Stimulated activated CD4-positive, alpha-beta T cell treated with anti-CD3 and anti-CD28 coated beads, Interleukin-4, amount 100 ng/mL, for 4 hours (primary cell): ENCODE data around the gene ETV7.
"Not testable (repeated sequence)": the region's sequence is repeated elsewhere in the genome, so short reads cannot be mapped to it uniquely, and the experiment has no call there.

ENCODE experiments used
- DNase-seq, 2 experiments: peaks; one replicate each; pipeline ENCODE4 v3.0.0-alpha.2; 2020

The ETV7 gene

DNA sequence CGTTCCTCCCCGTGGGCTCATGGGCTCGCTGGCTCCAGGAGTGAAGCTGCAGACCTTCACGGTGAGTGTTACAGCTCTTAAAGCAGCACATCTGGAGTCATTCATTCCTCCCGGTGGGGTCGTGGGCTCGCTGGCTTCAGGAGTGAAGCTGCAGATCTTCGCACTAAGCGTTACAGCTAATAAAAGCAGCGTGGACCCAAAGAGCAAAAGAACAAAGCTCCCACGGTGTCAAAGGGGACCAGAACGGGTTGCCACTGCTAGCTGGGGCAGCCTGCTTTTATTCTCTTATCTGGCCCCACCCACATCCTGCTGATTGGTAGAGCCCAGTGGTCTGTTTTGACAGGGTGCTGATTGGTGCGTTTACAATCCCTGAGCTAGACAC, 24.1 kb downstream of the ETV7 start:
- not testable (repeated sequence) for DNase-seq

GRCh38 chr6:36362551-36363370, 24.7 kb downstream of the ETV7 start:
- DNase-seq: no peak

- no peak for DNase-seq
Observed at GRCh38 chr6:36361071-36361470, 26.4 kb downstream of the ETV7 start.

- DNase-seq: peak; percentile 52 to 58
Observed at GRCh38 chr6:36360241-36361054, 27.0 kb downstream of the ETV7 start.

- no peak for DNase-seq
Observed at GRCh38 chr6:36358226-36358915, 29.1 kb downstream of the ETV7 start.

- no peak for DNase-seq
Observed at GRCh38 chr6:36357872-36358225, 29.6 kb downstream of the ETV7 start.

DNA sequence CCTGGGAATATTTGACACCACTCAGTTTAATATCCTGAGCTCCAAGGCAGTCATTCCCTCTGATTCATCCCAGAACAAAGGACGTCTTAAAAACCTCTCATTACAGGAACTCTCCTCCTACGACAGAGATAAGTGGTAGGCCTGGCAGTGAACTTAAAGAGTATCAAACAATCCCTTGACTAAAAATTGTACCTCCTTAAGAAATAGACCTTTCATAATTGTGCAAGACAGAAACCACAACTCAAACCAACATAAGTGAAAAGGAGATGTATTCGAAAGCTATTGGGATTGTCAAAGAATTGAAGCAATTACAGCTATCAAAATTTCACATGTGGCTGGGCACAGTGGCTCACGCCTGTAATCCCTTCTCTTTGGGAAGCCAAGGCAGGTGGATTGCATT, 31.6 kb downstream of the ETV7 start:
- no peak for DNase-seq

- DNase-seq: no peak
Observed at GRCh38 chr6:36353411-36353915, 34.0 kb downstream of the ETV7 start.

GRCh38 chr6:36352477-36353157, 34.9 kb downstream of the ETV7 start:
- no peak for DNase-seq

DNA sequence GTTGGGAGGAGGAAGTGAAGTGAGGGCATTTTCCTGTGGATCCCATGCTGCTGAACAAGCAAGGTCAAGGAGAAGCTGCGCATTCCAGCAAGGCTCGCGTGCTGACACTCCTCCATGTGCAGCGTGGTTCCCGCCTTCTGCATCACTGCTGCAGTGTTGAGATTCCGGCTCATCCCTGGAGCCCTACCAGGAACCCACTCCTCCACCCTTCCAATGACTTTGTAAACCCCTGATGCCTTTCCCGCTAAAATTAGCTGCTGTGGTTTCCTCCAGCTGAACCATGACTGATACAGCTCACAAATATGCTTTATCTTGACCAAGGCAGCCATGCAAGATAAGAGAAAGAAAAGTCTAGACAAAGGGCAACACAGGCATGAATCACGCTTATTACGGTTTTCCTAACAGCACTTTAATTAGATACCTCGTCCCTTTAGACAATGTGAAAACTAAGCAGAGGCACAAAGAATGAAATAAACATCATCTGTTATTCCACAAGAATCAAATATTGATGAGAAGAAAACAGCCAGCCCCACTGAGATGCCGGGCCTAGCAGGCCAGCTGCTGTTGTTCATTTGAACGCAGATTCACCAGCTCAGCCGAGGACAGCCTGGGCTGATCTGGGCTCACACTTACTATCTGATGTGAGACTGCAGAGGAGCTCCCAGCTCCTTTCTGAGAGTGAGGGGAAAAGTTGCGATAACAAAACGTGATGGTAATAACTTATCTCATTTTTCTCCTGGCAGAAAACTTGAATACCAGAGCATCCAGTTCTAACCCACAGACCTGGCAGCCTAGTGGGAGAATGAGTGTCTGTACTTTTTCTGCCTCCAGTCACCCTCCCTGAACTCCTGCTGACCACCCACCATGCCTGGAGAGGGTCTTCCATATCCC, 36.5 kb downstream of the ETV7 start:
- no peak for DNase-seq

- DNase-seq: no peak
Observed at GRCh38 chr6:36350082-36350481, 37.4 kb downstream of the ETV7 start.

GRCh38 chr6:36349240-36349639, 38.2 kb downstream of the ETV7 start:
- no peak for DNase-seq

DNA sequence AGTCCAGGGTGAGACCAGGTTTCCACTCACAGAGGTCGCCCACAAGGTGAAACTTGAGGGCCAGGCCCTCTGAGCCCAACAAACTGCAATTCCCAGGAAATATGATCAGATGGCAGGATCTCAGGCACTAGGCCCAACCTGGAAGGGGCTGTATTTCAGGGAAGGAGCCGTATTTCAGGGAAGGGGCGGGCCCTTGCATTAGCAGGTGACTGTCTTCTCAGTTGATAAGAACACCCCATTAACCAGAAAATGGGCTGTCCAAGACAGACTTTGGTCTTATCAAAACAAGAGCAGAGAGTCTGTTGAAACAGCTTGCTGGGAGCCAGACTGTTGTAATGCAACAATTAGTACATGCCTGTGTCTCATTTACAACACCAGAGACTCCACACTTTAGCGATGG, 39.8 kb downstream of the ETV7 start:
- DNase-seq: no peak

GRCh38 chr6:36346486-36347273, 40.8 kb downstream of the ETV7 start:
- no peak for DNase-seq

DNA sequence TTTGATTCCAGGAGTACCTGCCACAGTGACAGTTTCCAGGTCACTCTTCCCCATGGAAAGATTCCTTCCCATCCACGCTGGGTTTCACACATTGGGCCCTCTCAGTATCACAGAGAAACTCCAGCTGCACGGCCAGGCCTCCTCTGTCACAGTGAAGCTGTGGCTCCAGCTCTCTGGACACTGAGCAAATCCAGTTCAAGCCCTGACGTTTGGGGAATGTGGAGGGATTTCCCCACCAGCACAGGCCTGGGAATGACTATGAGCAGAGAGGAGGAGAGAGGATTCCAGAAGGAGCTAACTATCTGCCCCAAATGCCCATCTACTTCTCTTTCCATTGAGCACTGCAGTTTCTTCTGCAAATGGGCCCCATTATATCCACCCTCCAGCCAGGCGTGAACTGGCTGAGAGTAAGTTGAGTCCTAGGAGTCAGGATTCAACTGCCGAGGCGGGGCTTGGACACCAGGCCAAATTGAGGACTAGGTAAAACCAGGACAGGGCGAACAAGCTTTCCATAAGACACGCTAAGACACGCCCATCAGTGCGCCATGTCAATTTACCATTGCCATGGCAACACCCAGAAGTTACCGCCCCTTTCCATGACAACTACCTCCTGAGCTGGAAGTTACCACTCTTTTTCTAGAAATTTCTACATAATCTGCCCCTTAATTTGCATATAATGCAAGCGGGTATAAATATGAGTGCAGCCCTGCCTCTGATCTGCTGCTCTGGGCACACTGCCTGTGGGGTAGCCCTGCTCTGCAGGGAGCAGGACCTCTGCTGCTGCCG, 41.6 kb downstream of the ETV7 start:
- no peak for DNase-seq

DNA sequence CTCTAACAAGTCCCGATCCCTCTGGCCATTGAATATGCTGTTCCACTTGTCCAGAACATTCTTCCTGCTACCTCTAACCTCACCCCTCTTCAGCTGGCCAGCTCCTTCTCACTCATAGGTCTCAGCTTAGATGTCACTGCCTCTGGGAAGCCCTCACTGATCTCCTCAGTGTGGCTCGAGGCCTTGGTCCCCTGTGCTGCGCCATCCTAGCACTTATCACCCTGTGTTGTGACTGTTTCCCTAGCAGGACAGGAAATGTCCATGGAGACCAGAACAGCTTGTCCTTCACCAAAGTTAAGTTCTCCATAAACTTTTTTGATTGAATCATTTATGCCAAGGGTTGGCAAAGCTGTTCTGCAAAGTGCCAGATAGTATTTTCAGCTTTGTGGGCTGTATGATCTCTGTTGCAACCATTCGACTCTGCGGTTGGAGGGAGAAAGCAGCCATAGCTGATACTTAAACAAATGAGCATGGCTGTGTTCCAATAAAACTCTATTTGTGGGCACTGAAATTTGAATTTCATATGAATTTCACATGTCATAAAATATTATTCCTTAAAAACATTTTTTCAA, 44.3 kb downstream of the ETV7 start:
- DNase-seq: no peak

DNA sequence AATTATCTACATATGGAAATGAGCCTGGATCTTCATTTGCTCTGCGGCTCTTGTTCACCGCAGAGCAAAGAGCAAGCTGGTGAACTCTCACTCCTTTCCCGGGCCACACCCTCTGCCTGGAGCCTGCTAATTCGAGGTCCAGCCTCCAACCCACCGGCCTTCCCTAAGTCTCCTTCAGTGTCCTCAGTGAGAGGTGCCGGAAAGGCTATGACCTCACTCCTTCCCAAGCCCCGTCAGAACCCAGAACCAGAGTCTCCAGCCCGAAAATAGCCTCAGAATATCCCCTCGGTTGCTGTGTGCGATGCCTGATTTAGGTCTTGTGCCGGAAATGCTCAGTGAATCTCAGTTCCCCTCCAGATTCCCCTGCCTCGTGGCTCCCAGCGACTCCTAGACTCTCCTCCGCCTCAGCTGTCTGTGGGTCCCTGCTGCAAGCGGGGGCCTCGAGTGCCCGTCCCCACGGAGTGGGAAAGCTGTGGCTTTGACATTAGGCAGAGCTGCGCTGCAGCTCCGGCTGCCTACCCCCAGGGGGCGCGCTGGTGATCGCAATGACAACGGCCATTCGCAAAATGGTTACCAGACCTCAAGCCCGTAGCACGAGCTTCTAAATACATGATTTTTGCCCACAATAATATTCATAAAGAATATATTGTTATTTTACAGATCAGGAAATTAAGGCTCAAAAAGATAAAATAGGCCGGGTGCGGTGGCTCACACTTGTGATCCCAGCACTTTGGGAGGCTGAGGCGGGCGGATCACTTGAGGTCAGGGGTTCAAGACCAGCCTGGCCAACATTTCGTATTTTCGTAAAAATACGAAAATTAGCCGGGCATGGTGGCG, 46.6 kb downstream of the ETV7 start:
- peak; percentile 60 to 73 for DNase-seq

- DNase-seq: no peak
Observed at GRCh38 chr6:36340306-36340617, 47.2 kb downstream of the ETV7 start.

GRCh38 chr6:36339146-36339545, 48.3 kb downstream of the ETV7 start:
- DNase-seq: no peak
